ENCODE data around the gene VTA1. TPM values are rescaled to one million over a fixed set of nuclear protein-coding genes. Genes with fewer than 3 reads are reported as not detected.

VTA1 gene
- polyA plus RNA-seq, 4 donors: 74.6 to 90.1 (median 84.2) TPM

- no peak for DNase-seq (ENCODE audit: low read depth in 4 of 4, low spot score in 3 of 4)
These were observed 113.7 kb downstream of the VTA1 start for GRCh38 chr6:142260748-142261147.

GRCh38 chr6:142262231-142262630 is 115.2 kb downstream of the VTA1 start:
- no peak for DNase-seq (ENCODE audit: low read depth in 4 of 4, low spot score in 3 of 4)

- DNase-seq (ENCODE audit: low read depth in 4 of 4, low spot score in 3 of 4): no peak
These were observed 118.4 kb downstream of the VTA1 start for GRCh38 chr6:142265476-142265875.

GRCh38 chr6:142266060-142266459 is 119.0 kb downstream of the VTA1 start:
- no peak for DNase-seq (ENCODE audit: low read depth in 4 of 4, low spot score in 3 of 4)

- no peak for DNase-seq (ENCODE audit: low read depth in 4 of 4, low spot score in 3 of 4)
These were observed 124.4 kb downstream of the VTA1 start for GRCh38 chr6:142271476-142271875.

Other genes with a start within 250 kb of the VTA1 start
- gene GJE1, start 14.3 kb upstream of the VTA1 start, polyA plus RNA-seq (ENCODE audit: insufficient read length in 4 of 4): not detected
- under 1 TPM; 0.21 to 0.44 (median 0.30) TPM for gene NMBR, start 141 bp upstream of the VTA1 start, polyA plus RNA-seq (ENCODE audit: insufficient read length in 4 of 4)
- gene ADGRG6, start 154.7 kb downstream of the VTA1 start, polyA plus RNA-seq (ENCODE audit: insufficient read length in 4 of 4): 10 to 100 TPM; 31.5 to 38.3 (median 32.4) TPM

All from right renal pelvis (tissue), 4 donors.